K562 (cell line): Measurements from ENCODE around the gene SERPINE1. TPM values are rescaled to one million over a fixed set of nuclear protein-coding genes. Genes with fewer than 3 reads are reported as not detected.

ENCODE experiments used
- ATAC-seq: fragments of 200-7000 bp; cut with Tn5 transposase; 3 replicates; pipeline ENCODE4 v1.9.1; 2020; ENCODE audit warnings: moderate library complexity
- BruUV-seq: library from RNA; stranded (reverse); fragments of 400-500 nt; replicated peaks from 2 replicates; lab custom pipeline; 2021; lab: Mats Ljungman, UMichigan
- CTCF ChIA-PET: fragments of 300-600 bp; formaldehyde crosslinking; extraction: SDS; loops from one replicate; lab custom pipeline; 2021; ENCODE audit warnings: low intra/inter-chr PET ratio; lab: Yijun Ruan, JAX
- POLR2A ChIA-PET: fragments of 300-600, 350-650 bp; sonication (Branson Sonifier 250); formaldehyde crosslinking; extraction: SDS; loops from one replicate; lab custom pipeline; 2021; ENCODE audit warnings: antibody characterized with exemption, inconsistent platforms; lab: Yijun Ruan, JAX
- DNase-seq, 4 experiments: peaks; one replicate each; pipeline versions ENCODE4 v3.0.0 to v3.0.0-alpha.2; 2011 to 2018; ENCODE audit warnings: low spot score in 3 of 4, mixed read lengths in 3 of 4; ENCODE audit errors: extremely low read depth in 1 of 4
- FAIRE-seq: peaks from 2 replicates; lab custom pipeline; 2011; peaks lifted over from hg19 to GRCh38; lab: Jason Lieb, UNC
- H2AFZ ChIP-seq: 2 replicates; pipeline ENCODE4 v1.6.0; 2011; ENCODE audit warnings: low read depth, low read length, control low read depth, inconsistent platforms
- H3K27ac ChIP-seq: fragments of 200-600 bp; 3 replicates; pipeline ENCODE4 v1.8.0; 2011; ENCODE audit warnings: low read depth, mild to moderate bottlenecking, control low read depth, inconsistent platforms, low read length, moderate library complexity, mixed read lengths; ENCODE audit errors: extremely low read depth
- H3K27me3 ChIP-seq, 2 experiments: fragments of 300-600 bp in 1 of 2; 2 replicates in 1 of 2; 3 replicates in 1 of 2; pipeline versions ENCODE4 v1.6.0 to v1.8.0; 2011; ENCODE audit warnings: inconsistent platforms in 2 of 2, low read length in 2 of 2, mild to moderate bottlenecking in 1 of 2, mixed read lengths in 1 of 2, moderate library complexity in 1 of 2; ENCODE audit not compliant: control insufficient read depth in 2 of 2, insufficient read depth in 2 of 2
- H3K36me3 ChIP-seq: fragments of 300-600 bp; 3 replicates; pipeline ENCODE4 v1.8.0; 2011; ENCODE audit warnings: mild to moderate bottlenecking, low read length, inconsistent platforms; ENCODE audit not compliant: control insufficient read depth, insufficient read depth
- H3K4me1 ChIP-seq, 2 experiments: fragments of 200-600 bp in 1 of 2; replicated peaks in 1 of 2; 2 replicates in 1 of 2; 3 replicates in 1 of 2; pipeline versions ENCODE4 v1.5.1 to v1.8.0; 2011; ENCODE audit warnings: inconsistent platforms in 2 of 2, low read length in 2 of 2, mild to moderate bottlenecking in 1 of 2, mixed read lengths in 1 of 2, moderate library complexity in 1 of 2; ENCODE audit not compliant: control insufficient read depth in 2 of 2, insufficient read depth in 2 of 2
- H3K4me2 ChIP-seq: 2 replicates; pipeline ENCODE4 v1.6.1; 2011; ENCODE audit warnings: low read length, control low read depth, inconsistent platforms, mixed read lengths; ENCODE audit not compliant: insufficient read depth
- H3K4me3 ChIP-seq: fragments of 200-600 bp; sonication (generic), shearing (Covaris generic); 2 replicates; pipeline ENCODE4 v1.5.1; 2016; ENCODE audit warnings: control low read depth, inconsistent platforms
- H3K79me2 ChIP-seq: fragments of 200-600 bp; 3 replicates; pipeline ENCODE4 v1.8.0; 2011; ENCODE audit warnings: low read length, inconsistent platforms; ENCODE audit not compliant: control insufficient read depth, insufficient read depth
- H3K9ac ChIP-seq, 2 experiments: 2 replicates each; pipeline versions ENCODE4 v1.6.0 to v1.6.1; 2011; ENCODE audit warnings: low read depth in 2 of 2, low read length in 2 of 2, control low read depth in 1 of 2, inconsistent platforms in 1 of 2, mild to moderate bottlenecking in 1 of 2, mixed read lengths in 1 of 2; ENCODE audit not compliant: insufficient read depth in 1 of 2
- H3K9me1 ChIP-seq: one replicate; pipeline ENCODE4 v1.6.0; 2011; ENCODE audit warnings: inconsistent platforms, mild to moderate bottlenecking, low read length, moderate library complexity; ENCODE audit not compliant: control insufficient read depth, insufficient read depth
- H3K9me3 ChIP-seq: replicated peaks from 2 replicates; pipeline ENCODE4 v1.5.1; 2011; ENCODE audit warnings: low read depth, low read length, inconsistent platforms; ENCODE audit not compliant: control insufficient read depth, insufficient read depth
- H4K20me1 ChIP-seq: replicated peaks from 2 replicates; pipeline ENCODE4 v1.6.1; 2011; ENCODE audit warnings: low read length, inconsistent platforms, mixed read lengths; ENCODE audit not compliant: control insufficient read depth, insufficient read depth
- BRD4 ChIP-seq: fragments of 200-600 bp; sonication (generic); IDR thresholded peaks from 2 replicates; pipeline ENCODE4 v1.6.1; 2017; ENCODE audit warnings: inconsistent platforms
- ELF2 ChIP-seq: fragments of 250-450 bp; sonication (Bioruptor Pico); IDR thresholded peaks from 2 replicates; pipeline ENCODE4 v1.5.0; 2021; ENCODE audit warnings: mild to moderate bottlenecking
- FOXK1 ChIP-seq: sonication (generic); formaldehyde crosslinking; IDR thresholded peaks from 2 replicates; pipeline ENCODE4 v1.8.0; 2022; ENCODE audit warnings: missing genetic modification reagents, mild to moderate bottlenecking, borderline replicate concordance
- GATA2 ChIP-seq: sonication (generic); formaldehyde crosslinking; IDR thresholded peaks from 2 replicates; pipeline ENCODE4 v1.4.0; 2020; ENCODE audit warnings: mild to moderate bottlenecking, missing genetic modification reagents
- HCFC1 ChIP-seq: IDR thresholded peaks from 2 replicates; pipeline ENCODE4 v1.6.1; 2012; ENCODE audit warnings: low read depth, low read length, improper control_type of control experiment
- HDAC3 ChIP-seq: fragments of 450-650 bp; IDR thresholded peaks from 2 replicates; pipeline ENCODE4 v1.6.1; 2018; ENCODE audit warnings: borderline replicate concordance, mild to moderate bottlenecking, moderate library complexity; ENCODE audit not compliant: partially characterized antibody
- MEF2A ChIP-seq: IDR thresholded peaks from 2 replicates; pipeline ENCODE4 v1.6.1; 2011; ENCODE audit warnings: low read depth, mild to moderate bottlenecking, low read length, moderate library complexity; ENCODE audit not compliant: control insufficient read depth
- NR2C1 ChIP-seq, 2 experiments: fragments of 450-650 bp; IDR thresholded peaks; 2 replicates each; pipeline ENCODE4 v1.6.1; 2017; ENCODE audit warnings: mild to moderate bottlenecking in 2 of 2, antibody characterized with exemption in 1 of 2, inconsistent platforms in 1 of 2, missing compliant biosample characterization in 1 of 2, missing genetic modification characterization in 1 of 2
- PHB2 ChIP-seq: fragments of 450-650 bp; IDR thresholded peaks from 2 replicates; pipeline ENCODE4 v1.6.1; 2017; ENCODE audit warnings: low read depth
- PRMT5 ChIP-seq: sonication (generic); formaldehyde crosslinking; IDR thresholded peaks from 2 replicates; pipeline ENCODE4 v1.5.0; 2020; ENCODE audit warnings: missing genetic modification reagents
- PURB ChIP-seq: sonication (generic); formaldehyde crosslinking; IDR thresholded peaks from 2 replicates; pipeline ENCODE4 v1.9.0; 2021; ENCODE audit warnings: low read depth, mild to moderate bottlenecking, missing genetic modification reagents
- TFAM ChIP-seq: fragments of 250-450 bp; sonication (Bioruptor Pico); conservative IDR thresholded peaks from 2 replicates; pipeline ENCODE4 v1.5.0; 2021; ENCODE audit warnings: mild to moderate bottlenecking, moderate library complexity
- ZBTB5 ChIP-seq: fragments of 450-650 bp; IDR thresholded peaks from 2 replicates; pipeline ENCODE4 v1.6.1; 2017; ENCODE audit warnings: antibody characterized with exemption
- ZNF280A ChIP-seq: fragments of 450-650 bp; IDR thresholded peaks from 2 replicates; pipeline ENCODE4 v1.6.1; 2018; ENCODE audit warnings: mild to moderate bottlenecking, low read depth; ENCODE audit not compliant: partially characterized antibody
- ZNF395 ChIP-seq: fragments of 200-800 bp; sonication (Bioruptor generic); IDR thresholded peaks from 2 replicates; pipeline ENCODE4 v1.6.1; 2017; ENCODE audit warnings: missing genetic modification characterization, missing compliant biosample characterization
- ZNF436 ChIP-seq: fragments of 250-450, 450-650 bp; sonication (Bioruptor Pico); formaldehyde crosslinking; IDR thresholded peaks from 2 replicates; pipeline ENCODE4 v1.7.0; 2020; ENCODE audit warnings: mild to moderate bottlenecking
- ZZZ3 ChIP-seq: fragments of 450-650 bp; IDR thresholded peaks from 2 replicates; pipeline ENCODE4 v1.6.1; 2016; ENCODE audit warnings: antibody characterized with exemption, mild to moderate bottlenecking, moderate library complexity
- WGBS: fragments of 100-300 bp; shearing (Covaris generic); methylation state at CpG from one replicate; pipeline ENCODE4 v1.1.6; 2016; ENCODE audit warnings: low coverage, mixed read lengths; ENCODE audit not compliant: insufficient coverage; ENCODE audit errors: missing lambda C conversion rate; 5-methylcytosine and 5-hydroxymethylcytosine counted together
- in situ Hi-C: fragments of 300-500 bp; cut with MboI; formaldehyde crosslinking; loops from 4 replicates; pipeline ENCODE4 v1.15.0; 2018; ENCODE audit warnings: inconsistent platforms, mixed read lengths
- intact Hi-C: fragments of 100-400 bp; cut with micrococcal nuclease; formaldehyde crosslinking; loops from 2 replicates; pipeline ENCODE4 v1.14.2; 2022
- polyA plus RNA-seq, 8 experiments: library from polyadenylated mRNA; depleted of rRNA in 4 of 8; stranded (reverse) in 5 of 8; unstranded in 3 of 8; fragments of >200 nt; fragmentation: Nextera tagmentation in 2 of 8; fragmentation: Illumina TruSeq in 1 of 8; extraction: Ambion mirVana in 2 of 8; extraction: Trizol in 1 of 8; gene quantifications; 2 replicates each; pipeline versions ENCODE4 v1.2.1 to v1.2.3, GENCODE V29; 2011 to 2014; ENCODE audit warnings: inconsistent platforms in 1 of 8, missing spikeins in 1 of 8
- total RNA-seq, 7 experiments: library from RNA; depleted of rRNA in 6 of 7; stranded (reverse); fragments of >200 nt in 6 of 7; fragmentation: Illumina TruSeq in 2 of 7; extraction: Trizol in 2 of 7; gene quantifications; 2 replicates each; pipeline versions ENCODE4 v1.2.1 to v1.2.3, GENCODE V29; 2011 to 2021; ENCODE audit warnings: low replicate concordance in 1 of 7

SERPINE1 gene
- total and polyA plus RNA-seq, 9 of the 15 experiments (the other 6 are each of a cell fraction or from before 2014, with no cell fraction given) = 0.22 to 4.8 (median 0.91) TPM

DNA sequence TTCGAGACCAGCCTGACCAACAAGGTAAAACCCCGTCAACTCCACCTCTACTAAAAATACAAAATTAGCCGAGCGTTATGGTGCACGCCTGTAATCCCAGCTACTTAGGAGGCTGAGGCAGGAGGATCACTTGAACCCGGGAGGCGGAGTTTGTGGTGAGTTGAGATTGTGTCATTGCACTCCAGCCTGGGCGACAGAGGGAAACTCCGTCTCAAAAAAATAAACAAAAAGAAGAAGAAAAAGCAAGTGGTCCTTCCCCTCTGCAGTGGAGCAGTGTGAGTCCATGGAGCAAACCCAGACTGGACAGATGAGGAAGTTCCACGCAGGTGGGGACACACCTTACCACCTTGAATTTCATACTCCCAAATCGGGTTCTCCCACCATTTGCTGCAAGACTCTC, 13.1 kb upstream of the SERPINE1 start (continued):
- TF ChIP-seq ZNF436 (CRISPR knock-in tag) (no peak), HDAC3 (no peak), PURB (CRISPR knock-in tag) (no peak), BRD4 (no peak)

DNA sequence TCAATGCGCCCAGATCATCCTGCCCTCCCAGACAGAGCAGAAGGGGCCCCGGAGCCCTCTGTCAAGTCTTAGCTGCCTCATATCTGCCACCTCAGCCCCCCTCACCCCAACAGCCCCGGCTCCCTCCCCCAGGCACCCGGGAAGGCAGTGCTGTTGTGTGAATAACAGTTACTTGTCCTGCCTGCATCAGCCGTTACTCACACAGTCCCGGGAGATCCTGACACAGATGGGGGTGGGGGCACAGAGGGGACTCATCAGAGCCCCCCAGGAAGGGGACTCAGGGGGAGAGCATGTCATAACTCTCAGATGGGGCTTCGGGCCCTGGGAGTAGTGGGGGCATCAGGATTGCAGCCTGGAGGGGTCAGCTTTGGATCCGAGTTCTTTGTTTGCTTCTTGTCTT, 12.4 kb upstream of the SERPINE1 start:
- no peak overlapping the region for H3K4me3 ChIP-seq
- no peak for TF ChIP-seq TFAM (CRISPR knock-in tag)
- TF ChIP-seq ZNF280A = no peak
- TF ChIP-seq ZNF395 = no peak
- TF ChIP-seq ELF2 = no peak
- no peak for TF ChIP-seq NR2C1 (IDR thresholded peaks at IDR 0.05)
- TF ChIP-seq NR2C1 (tag; IDR thresholded peaks at IDR 0.05) = no peak
- TF ChIP-seq PHB2 = no peak
- TF ChIP-seq ZZZ3 = no peak
- TF ChIP-seq HCFC1 = no peak
- no peak for TF ChIP-seq MEF2A
- TF ChIP-seq FOXK1 (CRISPR knock-in tag) = no peak
- no peak for TF ChIP-seq PRMT5 (CRISPR knock-in tag)
- TF ChIP-seq GATA2 (CRISPR knock-in tag) = no peak
- no peak for TF ChIP-seq ZBTB5
- H3K4me1 ChIP-seq = peaks cover 0 to 12% of the 10 kb centered on the region in 2 experiments; a peak in 3 of 5 replicates
- H3K9me3 ChIP-seq = no peaks in the 10 kb centered on the region
- in situ Hi-C loops (no loop called here), intact Hi-C loops (no loop called here)
- peak overlapping the region in 1 of 2 experiments; percentile 28; a peak in 1 of 4 replicates for H3K9ac ChIP-seq
- no peak for DNase-seq
- FAIRE-seq = no peak
- BruUV-seq = no TSS peak
- H3K9me1 ChIP-seq = no peaks in the 10 kb centered on the region
- ChIA-PET CTCF (no interaction called here), POLR2A (interaction anchor here (0.7 to 1.2 kb wide), 3 partner anchors 9 to 16 kb away, joined by 3 to 5 read pairs (median 3); no protein-coding TSS in a partner anchor)
- ATAC-seq = no peak
- no peak overlapping the region for H3K4me2 ChIP-seq
- no peak overlapping the region; the same call in 1 of the 2 replicates for H2AFZ ChIP-seq
- H3K79me2 ChIP-seq = no peaks in the 10 kb centered on the region
- H3K27ac ChIP-seq = no peak overlapping the region
- WGBS = 41% methylated on average over 7 of the region's 8 CpGs
- H4K20me1 ChIP-seq = no peaks in the 10 kb centered on the region
- H3K36me3 ChIP-seq = no peaks in the 10 kb centered on the region
- H3K27me3 ChIP-seq = no peaks in the 10 kb centered on the region
